AG09309 (cell line): ENCODE data around the gene LMF1.

Experiments
- DNase-seq: peaks from one replicate; pipeline ENCODE4 v3.0.0-alpha.2; 2010; ENCODE audit warnings: low read depth
- H3K4me3 ChIP-seq: 2 replicates; pipeline ENCODE4 v1.5.1; 2011; ENCODE audit warnings: mild to moderate bottlenecking, low read depth, low read length, moderate library complexity; ENCODE audit not compliant: control insufficient read depth
- CTCF ChIP-seq: IDR thresholded peaks from 2 replicates; pipeline ENCODE4 v1.5.1; 2011; ENCODE audit warnings: mild to moderate bottlenecking, low read depth, low read length, inconsistent platforms; ENCODE audit not compliant: insufficient read depth, control insufficient read depth; ENCODE audit errors: missing control alignments

The LMF1 gene

GRCh38 chr16:972316-973002, 1.7 kb upstream of the LMF1 start:
- no peak for TF ChIP-seq CTCF
- DNase-seq: no peak
- H3K4me3 ChIP-seq: no peak overlapping the region

- DNase-seq: no peak
Measured at GRCh38 chr16:971981-972315, 1.2 kb upstream of the LMF1 start.

GRCh38 chr16:971582-971905, 760 bp upstream of the LMF1 start:
- DNase-seq: no peak
- H3K4me3 ChIP-seq: no peak overlapping the region
- TF ChIP-seq CTCF: no peak

More at GRCh38 chr16:971981-972315, 1.2 kb upstream of the LMF1 start:
- TF ChIP-seq CTCF: no peak
- H3K4me3 ChIP-seq: no peak overlapping the region

GRCh38 chr16:970386-970765, 408 bp downstream of the LMF1 start:
- TF ChIP-seq CTCF: no peak
- H3K4me3 ChIP-seq: peak overlapping the region; percentile 77
- DNase-seq: no peak

GRCh38 chr16:969508-970385, 1.0 kb downstream of the LMF1 start:
- no peak for DNase-seq
- TF ChIP-seq CTCF: no peak
- H3K4me3 ChIP-seq: peak overlapping the region; percentile 77

GRCh38 chr16:968620-969019, 2.2 kb downstream of the LMF1 start:
- no peak overlapping the region for H3K4me3 ChIP-seq
- TF ChIP-seq CTCF: no peak
- DNase-seq: no peak
